Loucy (cell line): Measurements from ENCODE around the gene FIGN.

Experiments
- EZH2phosphoT487 ChIP-seq: fragments of 200-600 bp; IDR thresholded peaks from 2 replicates; pipeline ENCODE4 v1.6.1; 2018; ENCODE audit warnings: antibody characterized with exemption, mild to moderate bottlenecking, moderate library complexity, borderline replicate concordance
- TF ChIP-seq, protein P1 (sequence below): fragments of 200-600 bp; sonication (generic); conservative IDR thresholded peaks from 2 replicates; pipeline ENCODE4 v1.5.1; 2014; ENCODE audit warnings: mild to moderate bottlenecking, antibody characterized with exemption, low read length

DNA sequence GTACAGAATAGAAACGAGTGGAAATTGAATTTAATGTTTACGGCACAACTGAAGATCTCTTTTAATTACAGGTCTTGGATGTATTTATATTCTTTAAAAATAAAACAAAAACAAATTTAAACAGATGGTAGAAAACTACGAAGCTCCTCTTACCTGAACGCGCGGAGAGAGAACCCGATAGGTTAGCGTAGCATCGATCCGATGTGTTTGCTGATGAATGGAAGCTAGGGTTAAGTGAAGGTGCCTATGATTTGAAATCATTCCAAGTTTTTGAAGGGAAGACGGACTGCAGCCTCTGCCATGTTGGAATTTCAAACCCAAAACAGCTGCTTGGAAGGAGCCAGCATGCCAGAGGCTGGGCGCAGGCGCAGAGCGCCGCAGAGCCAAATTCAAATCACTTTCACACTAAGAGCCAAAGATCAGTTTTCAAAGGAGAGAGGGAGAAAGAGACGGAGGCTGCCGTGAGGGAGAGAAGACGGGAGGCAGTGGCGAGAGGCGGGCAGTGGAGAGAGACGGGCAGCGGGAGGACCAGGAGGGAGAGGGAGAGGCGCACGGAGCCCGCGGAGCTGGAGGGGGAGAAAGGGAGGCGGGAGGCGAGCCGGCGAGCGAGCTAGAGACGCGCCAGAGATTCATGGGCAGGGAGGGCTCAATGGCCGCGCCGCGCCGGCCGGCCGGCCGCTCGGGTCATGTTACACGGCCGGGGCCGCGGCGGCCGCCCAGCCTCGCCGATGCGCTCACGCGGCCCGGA is at the start of gene FIGN:
- TF ChIP-seq, protein P1, sequence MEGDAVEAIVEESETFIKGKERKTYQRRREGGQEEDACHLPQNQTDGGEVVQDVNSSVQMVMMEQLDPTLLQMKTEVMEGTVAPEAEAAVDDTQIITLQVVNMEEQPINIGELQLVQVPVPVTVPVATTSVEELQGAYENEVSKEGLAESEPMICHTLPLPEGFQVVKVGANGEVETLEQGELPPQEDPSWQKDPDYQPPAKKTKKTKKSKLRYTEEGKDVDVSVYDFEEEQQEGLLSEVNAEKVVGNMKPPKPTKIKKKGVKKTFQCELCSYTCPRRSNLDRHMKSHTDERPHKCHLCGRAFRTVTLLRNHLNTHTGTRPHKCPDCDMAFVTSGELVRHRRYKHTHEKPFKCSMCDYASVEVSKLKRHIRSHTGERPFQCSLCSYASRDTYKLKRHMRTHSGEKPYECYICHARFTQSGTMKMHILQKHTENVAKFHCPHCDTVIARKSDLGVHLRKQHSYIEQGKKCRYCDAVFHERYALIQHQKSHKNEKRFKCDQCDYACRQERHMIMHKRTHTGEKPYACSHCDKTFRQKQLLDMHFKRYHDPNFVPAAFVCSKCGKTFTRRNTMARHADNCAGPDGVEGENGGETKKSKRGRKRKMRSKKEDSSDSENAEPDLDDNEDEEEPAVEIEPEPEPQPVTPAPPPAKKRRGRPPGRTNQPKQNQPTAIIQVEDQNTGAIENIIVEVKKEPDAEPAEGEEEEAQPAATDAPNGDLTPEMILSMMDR: no peak
- TF ChIP-seq EZH2phosphoT487: no peak
